Upper lobe of left lung (tissue), 4 donors: Measurements from ENCODE around the gene PKNOX2.

Experiments used
- EP300 ChIP-seq, 4 donors: sonication (generic); formaldehyde crosslinking; IDR thresholded peaks; one replicate each; pipeline ENCODE4 v1.5.1; 2017; ENCODE audit warnings: antibody characterized with exemption in 4 of 4, control low read depth in 2 of 4
- POLR2AphosphoS5 ChIP-seq, 2 donors: sonication (generic); formaldehyde crosslinking; IDR thresholded peaks; one replicate each; pipeline ENCODE4 v1.5.1; 2017; ENCODE audit warnings: antibody characterized with exemption in 2 of 2

DNA sequence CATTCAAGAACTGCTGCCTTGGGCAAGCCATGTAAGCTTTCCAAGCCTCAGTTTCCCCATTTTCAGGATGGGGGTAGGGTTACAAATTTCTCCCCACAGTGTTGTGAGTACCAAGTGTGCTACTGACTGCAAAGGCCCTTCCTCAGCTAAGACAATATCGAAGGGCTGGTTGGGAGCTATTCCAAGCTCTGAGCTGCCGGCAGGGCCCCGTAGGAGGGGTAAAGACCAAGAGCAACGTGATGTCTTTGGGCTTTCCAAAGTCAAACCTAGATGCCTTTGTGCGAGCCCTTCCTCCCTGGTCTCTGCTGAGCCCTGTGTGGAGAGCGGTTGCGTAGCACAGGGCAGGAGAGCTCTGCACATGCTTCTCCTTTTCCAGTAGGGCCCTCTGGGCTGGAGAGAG is 29.3 kb downstream of the PKNOX2 start:
- TF ChIP-seq EP300 (IDR thresholded peaks at IDR 0.05) (no peak), POLR2AphosphoS5 (IDR thresholded peaks at IDR 0.05) (no peak)
